Peyer's patch (tissue), 4 donors: Measurements from ENCODE around the gene AKAP13.

Source experiments
- CTCF ChIP-seq, 6 experiments: fragments of 450-650 bp in 4 of 6; fragments of 200-600 bp in 2 of 6; sonication (generic) in 1 of 6; IDR thresholded peaks; one replicate each; pipeline ENCODE4 v1.5.1; 2017 to 2019; ENCODE audit warnings: antibody characterized with exemption in 6 of 6, mild to moderate bottlenecking in 3 of 6, moderate library complexity in 1 of 6
- POLR2A ChIP-seq, 2 donors: fragments of 450-650 bp; IDR thresholded peaks; one replicate each; pipeline ENCODE4 v1.5.1; 2017; ENCODE audit warnings: antibody characterized with exemption in 2 of 2, mild to moderate bottlenecking in 2 of 2, moderate library complexity in 2 of 2

- TF ChIP-seq CTCF (IDR thresholded peaks at IDR 0.05), result no peak
- TF ChIP-seq POLR2A (IDR thresholded peaks at IDR 0.05), result no peak
Measured at GRCh38 chr15:85587707-85588411, 207.5 kb downstream of the AKAP13 start.
